AG09309 (cell line): Measurements from ENCODE around the gene EFCAB5.

Experiments used
- DNase-seq: peaks from one replicate; pipeline ENCODE4 v3.0.0-alpha.2; 2010; ENCODE audit warnings: low read depth
- H3K4me3 ChIP-seq: 2 replicates; pipeline ENCODE4 v1.5.1; 2011; ENCODE audit warnings: mild to moderate bottlenecking, low read depth, low read length, moderate library complexity; ENCODE audit not compliant: control insufficient read depth
- TF ChIP-seq, protein P1 (sequence below): IDR thresholded peaks from 2 replicates; pipeline ENCODE4 v1.5.1; 2011; ENCODE audit warnings: mild to moderate bottlenecking, low read depth, low read length, inconsistent platforms; ENCODE audit not compliant: insufficient read depth, control insufficient read depth; ENCODE audit errors: missing control alignments

EFCAB5 gene

DNA sequence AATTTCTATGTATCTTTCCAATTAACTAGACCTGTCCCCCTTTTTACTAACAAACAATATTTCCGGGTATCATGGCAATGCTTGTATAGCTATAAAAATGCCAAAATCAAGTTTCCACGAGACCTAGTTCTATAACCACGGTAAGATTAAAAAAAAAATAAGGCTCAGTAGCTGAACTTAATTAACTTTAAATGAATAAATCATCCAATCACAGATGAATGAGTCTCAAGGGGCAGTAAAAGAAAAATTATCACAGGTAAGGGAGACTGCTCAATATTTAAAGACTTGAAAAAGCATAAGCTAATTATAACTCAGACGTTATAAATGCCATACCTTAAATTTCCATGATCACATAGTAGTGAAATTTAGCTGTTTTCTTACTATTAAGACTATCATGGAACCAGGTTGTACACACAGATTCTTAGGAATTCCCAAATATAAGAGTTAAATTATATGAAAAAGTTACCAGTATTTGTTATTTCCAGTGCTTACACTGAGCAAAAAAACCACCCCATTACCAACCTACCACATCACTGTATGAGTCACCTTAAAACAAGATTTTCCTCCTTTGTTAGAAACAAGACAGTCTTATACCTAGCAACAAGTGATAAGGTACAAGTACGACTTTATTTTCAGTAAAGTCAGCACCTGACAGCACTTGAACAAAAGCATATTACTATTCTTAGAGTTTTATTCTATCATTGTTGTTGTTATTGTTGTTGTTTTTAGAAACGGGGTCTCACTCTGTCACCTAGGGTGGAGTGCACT, 32.0 kb upstream of the EFCAB5 start:
- TF ChIP-seq, protein P1, sequence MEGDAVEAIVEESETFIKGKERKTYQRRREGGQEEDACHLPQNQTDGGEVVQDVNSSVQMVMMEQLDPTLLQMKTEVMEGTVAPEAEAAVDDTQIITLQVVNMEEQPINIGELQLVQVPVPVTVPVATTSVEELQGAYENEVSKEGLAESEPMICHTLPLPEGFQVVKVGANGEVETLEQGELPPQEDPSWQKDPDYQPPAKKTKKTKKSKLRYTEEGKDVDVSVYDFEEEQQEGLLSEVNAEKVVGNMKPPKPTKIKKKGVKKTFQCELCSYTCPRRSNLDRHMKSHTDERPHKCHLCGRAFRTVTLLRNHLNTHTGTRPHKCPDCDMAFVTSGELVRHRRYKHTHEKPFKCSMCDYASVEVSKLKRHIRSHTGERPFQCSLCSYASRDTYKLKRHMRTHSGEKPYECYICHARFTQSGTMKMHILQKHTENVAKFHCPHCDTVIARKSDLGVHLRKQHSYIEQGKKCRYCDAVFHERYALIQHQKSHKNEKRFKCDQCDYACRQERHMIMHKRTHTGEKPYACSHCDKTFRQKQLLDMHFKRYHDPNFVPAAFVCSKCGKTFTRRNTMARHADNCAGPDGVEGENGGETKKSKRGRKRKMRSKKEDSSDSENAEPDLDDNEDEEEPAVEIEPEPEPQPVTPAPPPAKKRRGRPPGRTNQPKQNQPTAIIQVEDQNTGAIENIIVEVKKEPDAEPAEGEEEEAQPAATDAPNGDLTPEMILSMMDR = no peak
- DNase-seq = no peak
- H3K4me3 ChIP-seq = no peak overlapping the region

DNA sequence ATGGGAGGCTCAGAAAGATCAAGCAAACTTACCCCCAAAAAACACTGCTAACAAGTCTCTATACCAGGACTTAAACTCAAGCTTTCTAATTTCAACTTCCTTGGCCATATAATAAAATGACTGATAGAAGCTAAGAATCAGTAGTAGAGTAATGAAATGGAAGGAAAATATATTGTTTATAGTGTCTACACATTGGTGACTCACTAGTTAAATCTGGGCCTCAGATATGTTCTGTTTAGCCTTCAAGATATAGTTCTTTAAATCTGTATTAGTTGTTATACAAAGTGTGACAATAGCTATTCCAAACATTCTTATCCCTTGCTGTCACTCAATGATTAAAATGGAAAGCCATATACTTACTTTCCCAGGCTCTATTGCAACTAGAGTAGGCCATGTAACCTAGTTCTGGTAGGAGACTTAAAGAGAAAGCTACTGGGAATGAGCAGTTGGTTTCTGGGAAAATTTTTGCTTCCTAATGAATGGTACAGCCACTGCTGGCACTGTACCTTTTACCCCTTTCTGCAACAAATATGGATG, 29.7 kb upstream of the EFCAB5 start:
- no peak overlapping the region for H3K4me3 ChIP-seq
- no peak for DNase-seq
- TF ChIP-seq, protein P1 = no peak

DNA sequence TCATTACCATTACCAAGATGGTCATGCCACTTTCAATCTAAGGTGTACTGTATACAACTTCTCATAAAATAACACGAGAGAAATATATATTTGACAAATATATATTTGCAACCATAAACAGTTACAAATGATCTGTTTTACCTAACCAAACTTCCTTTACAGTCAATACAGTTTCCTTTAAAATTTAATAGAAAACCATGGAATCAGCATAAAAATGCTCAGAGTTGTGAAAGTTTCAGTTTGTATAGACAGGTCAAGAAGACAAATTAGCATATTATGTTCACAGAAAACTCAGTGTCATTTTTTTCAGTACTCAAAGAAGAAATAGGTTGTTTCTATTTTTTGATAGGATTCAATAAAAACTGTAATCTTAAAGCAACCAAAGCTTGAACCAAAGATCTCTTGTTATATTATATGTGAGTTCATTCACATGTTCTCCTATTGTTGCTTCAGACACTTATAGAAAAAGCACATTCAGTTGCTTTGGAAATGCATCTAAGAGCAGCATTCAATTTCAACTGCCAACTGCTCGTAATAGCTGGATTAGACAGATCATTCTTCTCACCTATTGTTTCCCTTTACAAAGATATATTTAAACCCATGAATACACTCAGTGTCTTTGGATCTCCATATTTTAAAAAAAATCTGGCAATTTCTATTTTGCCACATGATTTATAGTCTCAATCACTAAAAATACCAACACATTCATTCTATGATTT, 26.5 kb upstream of the EFCAB5 start:
- no peak for DNase-seq
- TF ChIP-seq, protein P1 = no peak
- H3K4me3 ChIP-seq = no peak overlapping the region

DNA sequence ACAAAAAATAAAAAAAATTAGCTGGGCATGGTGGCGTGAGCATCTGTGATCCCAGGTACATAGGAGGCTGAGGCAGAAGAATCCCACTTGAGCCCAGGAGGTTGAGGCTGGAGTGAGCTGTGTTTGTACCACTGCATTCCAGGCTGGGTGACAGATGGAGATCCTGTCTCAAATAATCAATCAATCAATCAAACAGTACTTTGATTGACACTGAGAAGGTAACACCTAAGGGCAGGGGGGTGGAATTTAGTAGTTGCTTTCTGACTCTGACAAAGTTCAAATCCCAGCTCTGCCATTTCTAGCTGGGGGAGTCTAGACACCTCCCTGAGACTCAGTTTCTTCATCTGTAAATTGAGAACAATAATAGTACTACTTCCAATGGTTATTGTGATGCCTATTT, 23.4 kb upstream of the EFCAB5 start:
- DNase-seq = no peak
- TF ChIP-seq, protein P1 = no peak
- no peak overlapping the region for H3K4me3 ChIP-seq

DNA sequence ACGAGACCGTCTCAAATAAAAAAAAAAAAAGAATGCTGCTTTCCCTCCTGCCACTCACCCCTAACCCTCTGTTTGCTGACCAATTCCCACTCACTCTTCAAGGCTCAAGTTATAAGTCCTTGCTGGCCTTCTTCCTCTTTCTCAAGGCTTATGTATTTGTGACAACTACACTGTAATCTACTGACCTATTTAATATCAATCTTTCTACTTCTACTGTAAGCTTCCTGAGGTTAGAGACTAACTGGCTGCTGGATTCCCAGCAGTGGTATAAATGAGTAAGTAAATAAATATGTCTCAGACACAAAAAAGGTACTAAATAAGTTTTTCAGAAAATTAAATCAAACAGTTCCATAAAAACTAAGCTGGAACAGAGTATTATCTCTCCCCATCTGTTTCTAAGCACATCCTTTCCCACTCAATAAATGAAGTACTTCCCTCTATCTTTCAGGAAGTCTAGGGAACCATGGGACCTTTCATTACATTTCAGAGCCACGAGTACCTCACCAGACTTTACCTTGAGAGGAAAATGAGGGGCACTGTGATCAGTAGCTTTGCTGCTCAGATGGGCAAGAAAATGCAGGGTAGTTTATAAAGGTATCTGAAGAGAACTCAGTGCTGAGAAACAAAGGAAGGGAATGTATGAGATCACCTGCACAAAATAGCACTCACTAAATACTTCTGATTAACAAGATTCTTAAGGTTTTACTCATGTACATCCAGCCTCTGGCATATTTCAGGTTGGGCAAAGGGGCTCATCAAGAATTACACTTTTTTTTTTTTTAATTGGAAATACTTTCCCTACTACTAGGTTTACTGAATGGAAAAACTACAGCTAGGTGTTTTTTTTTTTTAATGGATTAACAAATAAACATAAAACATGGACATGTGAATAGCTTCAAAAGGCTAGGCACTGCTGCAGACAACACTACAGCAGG, 22.2 kb upstream of the EFCAB5 start:
- TF ChIP-seq, protein P1 = no peak
- no peak overlapping the region for H3K4me3 ChIP-seq
- no peak for DNase-seq

DNA sequence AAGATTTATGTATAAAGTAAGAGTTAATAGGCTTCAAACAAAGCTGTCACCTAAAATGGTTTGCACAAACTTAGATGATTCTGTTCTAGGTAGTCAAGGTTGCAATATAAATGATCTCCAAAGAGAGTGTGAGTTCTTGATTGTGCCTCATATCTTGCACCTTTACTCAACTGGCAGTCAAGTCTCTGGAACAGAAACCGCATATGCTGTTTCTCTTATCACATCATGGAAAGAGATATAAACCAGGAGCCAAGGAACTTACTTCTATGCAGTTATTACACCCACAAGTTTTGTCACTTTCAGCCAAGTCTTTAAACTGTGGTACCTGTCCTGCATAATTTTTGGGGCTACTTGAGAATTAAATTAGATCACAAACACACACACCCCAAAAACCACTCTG, 16.6 kb upstream of the EFCAB5 start:
- no peak overlapping the region for H3K4me3 ChIP-seq
- TF ChIP-seq, protein P1 = no peak

More for the DNA sequence above, 16.6 kb upstream of the EFCAB5 start:
- no peak for DNase-seq
